HL-60/S4 treated with phorbol 12-myristate 13-acetate at 8.2 ng/mL for 4 days and 3 days (cell line): ENCODE results near the gene ACTN2.

ENCODE experiments used
- in situ Hi-C: fragments of 300-500 bp; cut with MboI; formaldehyde crosslinking; loops from 2 replicates; pipeline ENCODE4 v1.15.0; 2022; ENCODE audit warnings: low sequenced_read_pairs

Gene ACTN2

DNA sequence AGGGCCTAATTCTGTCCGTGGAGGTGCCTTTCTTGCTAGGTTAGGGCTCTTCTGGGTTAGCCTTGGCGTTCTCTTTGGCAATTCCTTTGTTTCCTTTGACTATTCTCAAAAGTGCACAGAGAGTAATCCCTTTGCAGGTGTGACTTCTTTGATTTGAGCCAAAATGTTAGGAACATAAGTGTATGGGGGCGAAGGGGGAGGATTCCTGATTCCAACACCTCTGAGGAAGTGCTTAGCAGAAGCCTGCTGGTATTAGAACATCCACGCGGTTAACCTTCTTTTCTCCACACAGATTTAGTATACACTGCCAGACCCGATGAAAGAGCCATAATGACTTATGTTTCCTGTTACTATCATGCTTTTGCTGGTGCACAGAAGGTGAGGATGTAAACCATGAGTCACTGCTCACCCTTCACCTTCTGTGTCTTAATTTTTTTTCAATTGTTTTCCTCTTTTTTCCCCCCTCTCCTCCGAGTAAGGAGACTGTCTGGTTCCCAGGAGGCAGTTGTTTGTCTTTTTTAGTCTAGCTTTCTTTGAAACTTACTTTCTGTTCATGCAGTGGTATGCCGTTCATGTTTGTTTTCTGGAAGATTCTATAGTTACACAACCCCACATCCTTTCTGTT, 48.0 kb downstream of the ACTN2 start:
- in situ Hi-C loops, result no loop called here

DNA sequence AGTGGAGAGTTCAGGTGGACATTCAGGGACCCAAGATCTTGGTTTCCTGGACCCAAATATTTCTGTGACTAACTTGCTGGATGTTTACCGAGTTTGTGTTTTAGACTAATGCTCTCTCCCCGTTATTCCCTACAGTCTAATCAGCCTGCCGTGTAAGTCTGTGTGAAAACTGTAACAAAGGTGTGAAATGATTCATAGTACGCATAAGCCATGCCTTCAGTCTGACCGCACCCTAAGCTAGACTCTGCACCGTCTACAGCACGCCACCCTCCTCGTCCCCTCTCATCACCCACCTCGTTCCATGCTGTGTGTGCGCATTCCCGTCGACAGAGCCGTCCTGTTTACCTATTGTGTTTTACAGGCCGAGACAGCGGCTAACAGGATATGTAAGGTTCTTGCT, 50.5 kb downstream of the ACTN2 start:
- in situ Hi-C loops, result no loop called here

GRCh38 chr1:236741753-236742152, 55.5 kb downstream of the ACTN2 start:
- in situ Hi-C loops, result no loop called here

DNA sequence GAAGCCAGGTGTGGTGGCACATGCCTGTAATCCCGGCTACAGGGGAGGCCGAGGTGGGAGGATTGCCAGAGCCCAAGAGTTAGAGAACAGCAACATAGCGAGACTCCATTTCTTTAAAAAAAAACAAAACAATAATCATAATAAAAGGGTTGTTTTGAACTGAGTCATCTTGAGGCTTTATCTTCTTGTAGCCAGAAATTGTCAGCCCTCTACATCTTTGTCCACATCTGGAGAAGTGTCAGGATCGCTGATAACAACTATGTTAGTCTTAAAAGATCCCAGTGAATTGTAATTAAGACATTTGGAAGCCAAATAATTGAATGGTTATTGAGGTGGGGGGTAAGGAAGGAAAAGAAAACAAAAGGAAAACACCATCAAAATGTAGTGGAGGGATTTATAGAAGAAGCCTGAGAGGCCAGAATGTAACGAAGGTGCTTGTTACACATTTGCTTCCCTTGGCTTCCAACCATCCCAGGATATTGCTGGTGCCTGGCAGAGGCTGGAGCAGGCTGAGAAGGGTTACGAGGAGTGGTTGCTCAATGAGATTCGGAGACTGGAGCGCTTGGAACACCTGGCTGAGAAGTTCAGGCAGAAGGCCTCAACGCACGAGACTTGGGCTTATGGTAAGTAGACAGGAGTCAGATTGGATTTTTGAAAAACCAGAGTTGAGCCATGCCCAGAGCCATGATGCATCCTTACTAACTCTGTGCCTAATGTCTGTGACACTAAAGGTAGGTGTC, 56.3 kb downstream of the ACTN2 start:
- in situ Hi-C loops, result no loop called here

DNA sequence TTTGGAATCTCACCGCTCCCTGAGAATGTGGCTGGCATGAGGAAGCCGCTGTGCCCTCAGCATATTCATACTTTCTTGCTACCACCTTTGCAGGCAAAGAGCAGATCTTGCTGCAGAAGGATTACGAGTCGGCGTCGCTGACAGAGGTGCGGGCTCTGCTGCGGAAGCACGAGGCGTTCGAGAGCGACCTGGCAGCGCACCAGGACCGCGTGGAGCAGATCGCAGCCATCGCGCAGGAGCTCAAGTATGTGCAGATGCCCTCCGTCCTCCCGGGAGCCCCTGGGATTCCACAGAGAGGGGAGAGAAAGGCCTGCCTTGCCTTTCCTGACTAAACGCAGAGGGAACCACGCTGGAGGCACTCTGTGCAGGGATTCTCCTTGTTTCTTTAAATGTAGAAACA, 58.2 kb downstream of the ACTN2 start:
- in situ Hi-C loops, result no loop called here

DNA sequence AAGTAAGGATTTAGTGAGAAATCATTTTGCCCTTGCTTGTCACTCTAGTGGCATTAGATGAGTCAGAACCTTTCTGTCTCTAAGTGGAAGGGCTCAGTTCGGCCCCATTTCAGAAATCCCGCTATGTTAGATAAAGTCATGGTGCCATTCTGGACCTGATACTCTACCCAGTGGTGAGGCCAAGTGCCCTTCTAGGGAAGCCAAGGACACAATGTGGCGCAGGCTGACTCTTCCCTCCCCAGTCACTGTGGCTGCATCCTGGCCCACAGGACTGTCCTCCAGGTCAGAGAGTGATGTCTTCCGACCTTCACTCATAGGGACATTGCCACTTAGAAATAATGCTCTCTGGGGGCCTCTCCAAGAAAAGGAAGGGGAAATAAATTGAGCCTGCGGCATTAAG, 60.5 kb downstream of the ACTN2 start:
- in situ Hi-C loops, result no loop called here

- in situ Hi-C loops, result no loop called here
These were observed 61.1 kb downstream of the ACTN2 start for GRCh38 chr1:236747311-236747985.

GRCh38 chr1:236748268-236748870, 62.1 kb downstream of the ACTN2 start:
- in situ Hi-C loops, result no loop called here

DNA sequence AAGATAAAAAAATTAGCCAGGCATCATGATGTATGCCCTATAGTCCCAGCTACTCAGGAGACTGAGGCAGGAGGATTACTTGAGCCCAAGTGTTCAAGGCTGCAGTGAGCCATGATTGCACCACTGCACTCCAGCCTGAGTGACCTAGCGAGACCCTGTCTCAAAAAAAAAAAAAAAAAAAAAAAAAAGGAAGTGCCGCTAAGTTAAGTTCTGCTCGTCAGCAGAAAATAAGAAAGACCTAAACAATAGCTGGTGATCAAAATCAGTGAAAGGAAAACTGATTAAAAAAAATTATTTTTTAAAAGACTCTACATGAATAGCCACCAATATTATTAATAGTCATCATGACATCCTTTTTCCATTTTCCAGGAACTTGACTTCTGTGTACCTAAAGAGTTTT, 64.6 kb downstream of the ACTN2 start:
- in situ Hi-C loops, result no loop called here

DNA sequence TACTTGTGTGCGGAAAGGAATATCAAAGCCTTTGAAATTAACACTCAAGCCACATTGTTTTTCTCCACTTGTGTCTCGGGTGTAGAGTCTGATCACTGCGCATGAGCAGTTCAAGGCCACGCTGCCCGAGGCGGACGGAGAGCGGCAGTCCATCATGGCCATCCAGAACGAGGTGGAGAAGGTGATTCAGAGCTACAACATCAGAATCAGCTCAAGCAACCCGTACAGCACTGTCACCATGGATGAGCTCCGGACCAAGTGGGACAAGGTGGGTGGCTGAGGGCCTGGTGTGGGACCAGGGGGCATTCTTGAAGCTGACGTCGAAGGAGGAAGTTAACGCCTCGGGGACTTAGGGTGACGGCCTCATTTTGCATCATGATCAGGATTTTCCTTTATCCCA, 65.1 kb downstream of the ACTN2 start:
- in situ Hi-C loops, result no loop called here

GRCh38 chr1:236751935-236752334, 65.6 kb downstream of the ACTN2 start:
- in situ Hi-C loops, result no loop called here

DNA sequence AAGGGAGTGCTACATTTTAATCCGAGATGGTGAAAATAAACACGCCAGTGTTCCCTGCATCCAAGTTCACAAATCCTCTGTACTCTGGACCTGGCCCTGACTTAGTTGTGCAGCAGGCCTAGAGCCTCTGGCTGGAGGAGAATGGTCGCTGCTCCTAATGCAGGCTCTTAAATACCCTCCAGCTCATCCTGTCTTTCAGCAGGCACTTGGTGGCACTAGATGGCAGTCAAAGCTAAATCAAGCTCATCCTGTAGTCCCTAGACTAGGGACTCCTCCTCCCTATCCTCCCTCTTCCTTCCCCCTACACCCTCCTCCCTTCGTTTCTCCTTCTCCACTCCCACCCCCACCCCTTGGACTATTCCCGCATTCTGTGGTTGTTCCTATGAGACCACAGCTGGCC, 67.2 kb downstream of the ACTN2 start:
- in situ Hi-C loops, result no loop called here

- in situ Hi-C loops, result no loop called here
These were observed 67.7 kb downstream of the ACTN2 start for GRCh38 chr1:236753964-236754363.

GRCh38 chr1:236754525-236755210, 68.4 kb downstream of the ACTN2 start:
- in situ Hi-C loops, result no loop called here

- in situ Hi-C loops, result no loop called here
These were observed 71.3 kb downstream of the ACTN2 start for GRCh38 chr1:236757640-236758039.

- in situ Hi-C loops, result no loop called here
These were observed 73.1 kb downstream of the ACTN2 start for GRCh38 chr1:236759252-236759859.

DNA sequence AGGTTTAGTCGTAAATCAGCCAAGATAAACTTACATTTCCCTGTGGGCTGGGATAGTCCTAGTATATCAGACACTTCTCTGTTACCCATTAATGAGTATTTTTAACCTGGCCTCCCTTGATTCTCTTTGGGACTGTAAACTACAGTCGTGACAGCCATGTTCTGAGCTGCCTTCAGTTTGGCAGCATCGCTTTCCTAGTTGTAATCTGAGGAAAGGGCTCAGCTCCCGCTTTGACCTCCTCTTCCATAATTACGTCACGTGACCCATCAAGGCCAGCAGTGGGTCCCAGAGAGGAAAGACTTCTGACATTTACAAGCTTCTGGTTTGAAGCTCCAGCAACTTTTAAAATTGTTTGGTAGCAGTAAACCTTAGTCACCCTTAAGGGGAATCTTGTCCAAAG, 74.2 kb downstream of the ACTN2 start:
- in situ Hi-C loops, result no loop called here

GRCh38 chr1:236760986-236761385, 74.7 kb downstream of the ACTN2 start:
- in situ Hi-C loops, result no loop called here

- in situ Hi-C loops, result no loop called here
These were observed 75.3 kb downstream of the ACTN2 start for GRCh38 chr1:236761397-236762132.

DNA sequence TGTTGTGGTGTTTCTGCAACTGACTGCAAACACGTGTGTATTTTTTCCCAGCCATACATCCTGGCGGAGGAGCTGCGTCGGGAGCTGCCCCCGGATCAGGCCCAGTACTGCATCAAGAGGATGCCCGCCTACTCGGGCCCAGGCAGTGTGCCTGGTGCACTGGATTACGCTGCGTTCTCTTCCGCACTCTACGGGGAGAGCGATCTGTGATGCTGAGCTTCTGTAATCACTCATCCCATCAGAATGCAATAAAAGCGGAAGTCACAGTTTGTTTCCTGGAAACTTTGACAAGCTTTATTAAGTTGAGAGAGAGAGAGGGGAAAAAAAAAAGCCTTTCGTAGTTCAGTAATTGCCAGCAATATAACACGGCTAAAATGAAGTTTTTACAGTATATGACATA, 76.1 kb downstream of the ACTN2 start:
- in situ Hi-C loops, result no loop called here
